Embryonic facial prominence (tissue), 1 donor: ENCODE measurements around the gene TEX44.
"Not testable (repeated sequence)": the region's sequence is repeated elsewhere in the genome, so short reads cannot be mapped to it uniquely, and the experiment has no call there.

ENCODE experiments used
- DNase-seq: peaks from one replicate; pipeline ENCODE4 v3.0.0-alpha.2; 2016; ENCODE audit errors: extremely low spot score

TEX44 gene

DNA sequence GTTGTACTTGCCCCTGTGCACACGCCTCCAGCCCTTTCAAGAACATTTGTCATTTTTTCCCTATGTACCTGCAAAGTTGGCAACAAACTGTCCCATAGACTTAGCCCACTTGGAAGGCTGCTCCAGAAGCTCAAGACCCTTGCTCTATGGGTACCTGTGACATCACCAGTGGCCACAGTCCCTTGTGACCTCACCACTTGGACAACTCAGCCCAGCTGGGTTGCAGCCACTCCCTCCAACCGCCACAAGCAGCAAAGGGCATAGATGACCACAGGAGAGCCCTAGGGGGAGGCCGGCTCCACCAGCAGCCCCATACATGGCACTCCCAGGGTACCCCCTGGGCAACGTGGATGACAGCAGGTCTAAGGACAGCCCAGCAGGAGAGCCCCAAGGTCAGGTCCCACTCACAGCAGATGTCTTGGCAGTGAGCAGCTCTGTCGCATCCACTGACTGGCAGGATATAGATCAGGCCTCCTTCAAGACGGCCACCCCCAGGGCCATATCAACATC lies at the start of gene TEX44:
TSS of gene TEX44 (plus strand) at position 229 of the 510 bp plus-strand sequence. CDS start at position 317, 88 bp downstream.
- no peak for DNase-seq

DNA sequence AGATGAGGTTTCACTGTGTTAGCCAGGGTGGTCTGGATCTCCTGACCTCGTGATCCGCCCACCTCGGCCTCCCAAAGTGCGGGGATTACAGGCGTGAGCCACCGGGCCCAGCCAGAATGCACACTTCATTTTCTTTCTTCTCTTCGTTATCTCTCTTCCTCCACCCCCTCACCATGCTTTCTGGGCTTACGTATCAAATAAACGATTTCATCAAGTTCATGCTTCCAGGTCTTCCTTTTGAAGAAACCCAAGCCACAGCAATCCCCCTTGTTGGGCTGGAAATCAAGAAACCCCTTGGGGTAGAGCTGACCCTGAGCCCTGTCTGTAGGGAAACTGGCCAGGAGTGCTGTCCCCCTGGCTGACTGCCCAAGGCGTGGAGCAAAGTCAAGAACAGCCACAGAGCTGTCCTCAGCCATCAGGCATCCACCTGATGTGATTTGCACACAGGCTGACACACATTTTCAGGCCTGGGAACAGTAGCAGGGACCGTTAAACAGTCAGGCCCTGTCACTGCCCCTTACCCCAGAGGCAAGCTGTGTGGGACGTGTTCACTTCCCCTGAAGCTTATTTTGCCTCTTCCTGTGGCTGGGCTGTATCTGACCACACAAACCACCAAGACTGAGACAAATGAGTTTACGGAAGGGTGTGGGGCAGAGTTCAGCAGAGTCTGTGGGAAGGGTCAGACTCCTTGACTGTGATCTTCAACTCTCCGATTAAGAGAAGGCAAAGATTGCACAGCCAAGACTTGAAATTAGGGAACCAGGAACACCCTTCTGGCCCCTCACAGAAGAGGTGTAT lies 47.4 kb upstream of the TEX44 start:
- DNase-seq: no peak

DNA sequence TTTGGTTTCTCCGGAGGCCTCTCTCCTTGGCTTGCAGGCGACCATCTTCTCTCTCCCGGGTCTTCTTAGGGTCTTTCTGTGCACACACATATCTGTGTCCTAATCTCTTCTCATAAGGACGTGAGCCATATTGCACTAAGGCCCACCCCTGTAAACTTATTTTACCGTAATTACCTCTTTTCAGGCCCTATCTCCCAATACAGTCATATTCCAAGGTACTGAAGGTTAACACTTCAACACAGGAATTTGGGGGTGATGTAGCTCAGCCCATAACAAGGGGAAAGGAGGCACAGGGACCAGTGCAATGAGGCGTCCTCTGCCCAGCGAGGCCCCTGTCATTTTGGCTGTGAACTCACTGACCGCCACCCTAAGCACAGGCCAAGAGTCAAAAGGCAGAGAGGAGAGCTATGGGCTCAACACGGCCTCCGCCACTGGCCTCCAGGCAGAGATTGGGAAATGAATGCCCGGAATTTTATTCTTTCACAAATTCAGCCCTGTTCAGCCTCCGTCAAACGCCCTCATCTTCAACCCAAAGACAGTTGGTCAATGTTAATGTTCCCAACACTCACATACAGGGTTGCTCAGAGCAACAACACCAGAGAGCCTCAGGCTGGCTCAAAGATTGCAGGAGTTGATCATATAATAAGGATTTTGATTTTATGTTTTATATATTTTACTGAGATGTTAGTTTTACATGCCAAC lies 46.5 kb upstream of the TEX44 start:
- no peak for DNase-seq

DNA sequence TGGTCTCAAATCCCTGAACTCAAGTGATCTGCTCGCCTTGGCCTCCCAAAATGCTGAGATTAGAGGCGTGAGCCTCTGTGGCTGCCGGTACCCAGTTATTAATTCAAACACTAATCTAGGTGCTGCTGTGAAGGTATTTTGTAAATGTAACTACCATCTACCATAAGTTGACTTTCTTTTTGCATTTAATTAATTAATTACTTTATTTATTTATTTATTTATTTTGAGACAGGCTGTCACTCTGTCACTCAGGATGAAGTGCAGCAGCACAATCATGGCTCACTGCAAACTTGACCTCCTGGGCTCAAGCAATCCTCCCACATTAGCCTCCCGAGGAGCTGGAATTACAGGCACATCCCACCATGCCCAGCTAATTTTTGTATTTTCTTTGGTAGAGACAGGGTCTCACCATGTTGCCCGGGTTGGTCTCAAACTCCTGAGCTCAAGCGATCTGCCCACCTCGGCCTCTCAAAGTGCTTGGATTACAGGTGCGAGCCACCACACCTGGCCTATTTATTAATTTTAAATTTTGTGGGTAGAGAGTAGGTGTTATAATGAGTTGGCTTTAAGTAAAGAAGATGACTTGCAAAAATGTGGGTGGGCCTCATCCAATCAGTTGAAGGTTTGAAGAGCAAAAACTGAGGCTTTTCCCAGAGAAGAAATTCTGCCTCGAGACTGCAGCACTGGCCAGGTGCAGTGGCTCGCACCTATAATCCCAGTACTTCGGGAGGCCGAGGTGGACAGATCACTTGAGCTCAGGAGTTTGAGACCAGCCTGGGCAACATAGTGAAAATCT lies 45.2 kb upstream of the TEX44 start:
- DNase-seq: no peak

DNA sequence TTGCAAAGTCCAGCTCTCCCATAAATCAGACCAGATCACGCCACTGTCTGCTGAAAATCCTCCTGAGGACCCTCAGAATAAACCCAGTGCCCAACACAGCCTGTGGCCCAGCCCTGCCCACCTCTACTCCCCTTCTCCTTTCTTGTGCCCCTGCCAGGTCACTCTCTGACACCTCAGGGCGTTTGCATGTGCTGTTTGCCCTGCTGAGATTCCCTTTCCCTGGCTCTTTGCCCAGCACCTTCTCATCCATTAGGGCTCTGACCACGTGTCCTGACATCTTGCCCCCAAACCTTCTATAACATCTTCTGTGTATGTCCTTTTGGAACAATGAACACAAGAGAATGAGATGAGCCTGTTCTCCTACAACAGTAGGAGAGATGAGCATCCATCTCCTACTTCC lies 43.9 kb upstream of the TEX44 start:
- no peak for DNase-seq

DNA sequence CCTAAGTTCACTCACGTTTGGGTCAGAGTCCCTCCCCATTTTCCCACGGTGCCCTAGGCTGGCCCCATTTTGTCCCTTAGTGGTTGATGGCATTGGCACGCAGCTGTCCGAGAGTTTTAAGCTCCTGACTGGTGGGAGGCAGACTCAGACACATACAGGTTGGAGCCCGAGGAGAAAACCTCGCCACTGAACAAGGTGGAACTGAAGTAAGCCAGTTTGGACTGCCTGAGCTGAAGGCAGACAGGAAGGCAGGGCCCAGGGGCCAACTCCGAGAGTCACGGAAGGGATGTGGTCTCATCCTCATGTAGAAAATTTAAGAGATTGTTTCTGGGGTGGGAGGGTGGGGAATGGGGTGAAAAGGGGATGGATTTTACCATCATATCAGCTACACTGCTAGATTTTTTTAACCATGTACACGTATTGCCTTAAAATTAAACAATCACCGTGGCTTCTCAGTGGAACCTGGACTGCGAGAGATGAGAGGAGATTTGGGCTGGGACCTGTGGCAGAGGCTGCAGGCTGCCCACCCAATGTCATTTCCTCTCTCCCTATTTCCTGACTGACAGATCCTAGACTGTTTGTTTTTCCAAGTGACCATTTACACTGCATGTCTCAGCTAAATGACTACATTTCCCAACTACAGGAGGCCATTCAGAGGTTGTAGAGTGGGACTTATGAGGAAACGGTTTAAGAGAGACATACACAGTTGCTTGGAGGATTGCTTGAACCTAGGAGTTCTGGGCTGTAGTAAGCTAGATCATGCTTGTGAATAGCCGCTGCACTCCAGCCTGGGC lies 43.0 kb upstream of the TEX44 start:
- DNase-seq: no peak

DNA sequence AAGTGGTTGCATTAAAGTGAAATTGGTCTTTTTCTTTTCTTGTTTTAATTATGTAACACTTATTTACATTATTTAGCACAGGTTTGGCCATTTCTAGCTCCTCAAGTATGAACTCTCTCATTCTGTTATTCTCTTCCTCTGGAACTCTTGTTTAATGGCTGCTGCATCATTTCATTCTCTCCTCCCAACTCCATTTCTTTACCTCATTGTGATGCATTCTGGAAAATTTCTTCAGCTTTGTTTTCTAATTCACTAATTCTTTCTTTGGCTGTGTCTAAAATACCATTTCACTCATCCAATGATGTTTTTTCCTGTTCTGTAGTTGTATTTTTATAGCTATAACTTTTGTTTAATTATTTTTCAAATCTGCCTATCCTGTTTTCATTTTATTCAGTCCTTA lies 39.9 kb upstream of the TEX44 start:
- no peak for DNase-seq

DNA sequence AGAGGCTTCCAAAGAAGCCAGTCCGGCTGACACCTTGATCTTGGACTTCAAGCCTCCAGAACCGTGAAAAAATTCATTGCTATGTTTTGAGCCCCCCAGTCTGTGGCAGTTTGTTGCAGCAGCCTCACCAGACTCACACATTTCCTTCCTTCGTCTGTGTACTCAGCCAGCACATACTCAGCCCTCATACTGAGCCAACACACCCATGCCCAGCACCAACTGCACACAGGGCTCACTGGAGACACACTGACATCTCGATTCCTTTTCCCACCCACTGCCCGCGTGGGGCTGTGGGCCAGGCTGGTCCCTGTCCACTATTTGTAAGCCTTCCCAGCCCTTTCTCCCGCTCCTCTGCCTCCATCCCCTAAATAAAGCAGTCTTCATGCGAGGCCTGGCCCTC lies 38.3 kb upstream of the TEX44 start:
- DNase-seq: no peak

DNA sequence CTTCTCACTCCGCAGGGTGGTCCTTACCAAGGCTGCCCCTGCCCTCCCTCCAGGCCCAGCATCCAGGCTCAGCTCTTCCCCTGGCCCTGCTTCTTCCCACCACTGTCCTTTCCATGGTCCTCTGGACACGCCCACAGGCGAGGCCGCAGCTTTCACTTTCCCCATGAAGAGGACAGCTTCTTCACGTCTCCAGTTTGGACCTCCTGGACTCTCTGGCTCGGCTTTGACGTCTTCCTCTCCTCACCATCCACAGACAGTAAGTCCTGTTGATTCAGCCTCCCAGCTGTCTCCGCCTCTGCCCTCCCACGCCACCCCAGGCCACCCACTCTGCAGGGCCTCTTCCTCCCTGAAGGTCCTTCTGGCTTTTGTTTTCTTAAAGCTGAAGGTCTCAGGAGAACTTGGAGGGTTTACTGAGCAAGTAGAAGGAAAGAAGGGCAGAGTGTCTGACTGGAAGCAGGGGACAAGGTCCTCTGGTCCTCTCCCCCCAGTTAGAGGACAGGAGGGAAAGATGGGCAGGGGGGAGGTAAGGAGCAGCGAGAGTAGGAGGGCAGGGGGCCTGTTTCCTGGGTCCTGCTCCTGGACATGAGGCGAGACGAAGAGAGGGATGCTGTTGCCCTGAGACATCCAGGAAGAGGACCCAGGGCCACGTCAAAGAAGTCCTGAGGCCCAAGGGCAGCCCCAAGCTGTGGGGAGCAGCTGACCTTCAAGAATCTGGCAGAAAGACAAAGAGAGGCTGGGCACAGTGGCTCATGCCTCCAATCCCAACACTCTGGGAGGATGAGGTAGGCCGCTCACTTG lies 37.7 kb upstream of the TEX44 start:
- DNase-seq: no peak

DNA sequence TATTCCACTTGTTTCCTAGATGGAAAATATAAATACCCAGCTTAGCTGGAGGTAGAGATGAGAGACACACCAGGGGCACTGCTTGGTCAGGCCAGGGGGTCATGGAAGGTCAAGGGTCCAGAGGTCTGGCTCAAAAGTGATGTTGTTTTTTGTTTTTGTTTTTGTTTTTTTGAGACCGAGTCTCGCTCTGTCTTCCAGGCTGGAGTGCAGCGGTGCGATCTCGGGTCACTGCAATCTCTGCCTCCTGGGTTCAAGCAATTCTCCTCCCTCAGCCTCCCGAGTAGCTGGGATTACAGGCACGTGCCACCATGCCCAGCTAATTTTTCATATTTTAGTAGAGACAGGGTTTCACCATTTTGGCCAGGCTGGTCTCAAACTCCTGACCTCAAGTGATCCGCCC lies 36.2 kb upstream of the TEX44 start:
- not testable (repeated sequence) for DNase-seq

DNA sequence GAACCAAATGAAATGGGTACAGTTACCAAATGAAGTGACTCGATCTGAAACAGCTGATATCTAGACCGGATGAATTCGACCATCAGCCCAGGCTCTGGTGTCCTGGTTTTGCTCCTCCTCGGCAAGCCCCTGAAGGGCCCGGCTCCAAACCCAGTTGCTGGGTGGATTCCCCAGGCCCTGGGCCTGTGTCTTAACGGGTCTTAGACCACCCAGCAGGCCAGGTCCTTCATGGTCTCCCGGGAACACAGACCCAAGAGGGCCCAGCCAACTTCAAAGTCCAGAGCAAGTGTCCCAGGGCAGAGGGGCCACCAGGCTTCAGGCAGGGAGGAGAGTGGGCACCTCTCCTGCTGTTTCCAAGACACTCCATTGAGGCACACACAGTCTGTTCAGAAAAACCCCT lies 35.7 kb upstream of the TEX44 start:
- DNase-seq: no peak

DNA sequence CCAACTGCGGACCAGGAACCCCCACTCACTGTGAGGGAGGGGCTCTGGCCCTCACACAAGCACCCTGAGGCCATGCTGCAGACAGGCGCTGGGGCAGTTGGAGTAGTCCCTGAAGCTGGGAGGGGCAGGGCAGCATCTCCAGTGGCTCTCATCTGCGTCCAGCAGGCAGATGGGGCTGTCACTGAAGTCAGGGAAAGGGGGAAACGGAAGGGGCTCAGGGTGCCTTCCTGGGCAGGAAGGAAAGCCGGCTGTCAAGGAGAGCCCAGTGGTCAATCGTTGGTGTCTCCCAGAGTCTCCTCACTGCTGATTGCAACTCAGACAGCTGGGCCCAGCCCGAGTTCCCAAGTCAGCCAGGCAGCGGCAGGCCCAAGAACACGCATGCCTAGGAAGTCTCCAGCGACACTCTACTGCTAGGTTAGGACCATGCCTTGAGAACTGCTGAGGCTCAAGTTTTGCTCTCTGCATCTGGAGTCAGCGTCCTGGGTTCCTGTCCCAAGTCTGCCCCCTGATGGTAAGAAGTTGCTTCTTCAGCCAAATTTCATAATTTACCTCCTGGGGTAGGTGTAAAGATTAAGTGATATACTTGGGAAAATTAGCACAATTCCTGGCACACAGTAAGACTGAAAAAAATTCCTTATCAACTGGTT lies 35.0 kb upstream of the TEX44 start:
- peak; percentile 22 for DNase-seq

DNA sequence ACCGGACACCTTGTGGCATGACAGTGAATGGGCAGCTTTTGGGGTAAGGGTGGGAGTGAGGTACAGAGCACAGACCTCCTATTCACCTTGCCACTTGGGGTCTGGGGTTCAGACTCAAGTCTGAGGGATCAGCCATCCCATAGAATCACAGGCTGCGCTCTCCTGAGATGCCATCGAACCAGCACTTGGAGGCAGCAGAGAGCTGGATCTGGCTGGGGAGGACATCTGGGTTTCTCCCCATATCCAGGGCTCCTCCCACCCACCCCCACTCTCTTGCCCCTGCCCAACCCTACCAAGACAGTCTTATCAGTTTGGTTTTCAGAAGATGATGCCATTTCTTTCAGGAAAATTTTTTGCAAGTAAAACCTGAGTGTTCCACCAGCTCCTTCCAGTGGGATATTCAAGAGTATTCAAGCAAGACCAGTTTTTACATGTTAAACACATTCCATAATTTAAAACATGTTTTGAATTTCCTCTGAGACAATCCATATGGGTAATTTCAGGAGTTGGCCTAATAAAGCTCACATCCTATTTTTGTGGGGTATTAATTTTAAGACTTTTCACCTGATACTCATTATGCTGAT lies 29.2 kb upstream of the TEX44 start:
- peak; percentile 20 for DNase-seq

DNA sequence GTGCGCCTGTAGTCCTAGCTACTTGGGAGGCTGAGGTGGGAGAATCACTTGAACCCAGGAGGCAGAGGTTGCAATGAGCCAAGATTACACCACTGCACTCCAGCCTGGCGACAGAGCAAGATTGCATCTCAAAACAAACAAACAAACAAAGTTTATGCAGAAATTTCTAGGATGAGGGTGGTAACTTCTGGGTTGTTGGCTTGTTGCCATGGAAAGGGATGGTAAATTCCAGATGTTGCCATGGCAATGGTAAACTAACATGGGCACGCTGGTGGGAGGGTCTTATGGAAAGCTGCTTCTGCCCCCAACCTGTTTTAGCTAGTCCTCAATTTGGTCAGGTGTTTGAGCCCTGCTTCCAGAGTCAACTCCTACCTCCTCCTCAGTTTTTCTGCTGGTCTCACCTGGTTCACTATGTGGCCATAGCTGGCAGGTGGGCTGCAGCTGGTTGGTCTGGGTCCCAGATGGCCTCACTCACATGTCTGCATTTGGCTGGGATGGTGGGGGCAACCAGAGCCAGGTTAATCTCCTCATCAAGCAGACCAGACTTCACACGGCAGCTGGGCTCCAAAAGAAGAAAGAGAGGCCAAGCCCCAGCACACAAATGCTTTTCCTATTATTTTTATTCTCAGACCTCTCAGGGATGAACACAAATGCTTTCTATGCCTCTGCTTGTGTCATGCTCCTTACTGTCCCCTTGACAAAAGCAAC lies 26.6 kb upstream of the TEX44 start:
- DNase-seq: no peak

DNA sequence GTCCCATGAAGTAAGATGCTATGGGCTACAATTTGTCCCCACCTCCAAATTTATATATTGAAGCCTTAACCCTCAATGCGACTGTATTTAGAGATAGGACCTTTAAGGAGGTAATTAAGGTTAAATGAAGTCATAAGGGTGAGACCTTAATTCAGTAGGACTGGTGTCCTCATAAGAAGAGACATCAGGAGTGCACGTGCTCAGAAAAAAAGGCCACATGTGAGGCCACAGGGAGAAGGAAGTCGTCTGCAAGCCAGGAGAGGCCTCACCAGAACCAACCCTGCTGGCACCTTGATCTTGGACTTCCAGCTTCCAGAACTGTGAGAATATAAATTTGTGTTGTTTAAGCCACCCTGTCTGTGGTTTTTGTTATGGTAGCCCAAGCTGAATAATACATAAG lies 25.5 kb upstream of the TEX44 start:
- DNase-seq: no peak

DNA sequence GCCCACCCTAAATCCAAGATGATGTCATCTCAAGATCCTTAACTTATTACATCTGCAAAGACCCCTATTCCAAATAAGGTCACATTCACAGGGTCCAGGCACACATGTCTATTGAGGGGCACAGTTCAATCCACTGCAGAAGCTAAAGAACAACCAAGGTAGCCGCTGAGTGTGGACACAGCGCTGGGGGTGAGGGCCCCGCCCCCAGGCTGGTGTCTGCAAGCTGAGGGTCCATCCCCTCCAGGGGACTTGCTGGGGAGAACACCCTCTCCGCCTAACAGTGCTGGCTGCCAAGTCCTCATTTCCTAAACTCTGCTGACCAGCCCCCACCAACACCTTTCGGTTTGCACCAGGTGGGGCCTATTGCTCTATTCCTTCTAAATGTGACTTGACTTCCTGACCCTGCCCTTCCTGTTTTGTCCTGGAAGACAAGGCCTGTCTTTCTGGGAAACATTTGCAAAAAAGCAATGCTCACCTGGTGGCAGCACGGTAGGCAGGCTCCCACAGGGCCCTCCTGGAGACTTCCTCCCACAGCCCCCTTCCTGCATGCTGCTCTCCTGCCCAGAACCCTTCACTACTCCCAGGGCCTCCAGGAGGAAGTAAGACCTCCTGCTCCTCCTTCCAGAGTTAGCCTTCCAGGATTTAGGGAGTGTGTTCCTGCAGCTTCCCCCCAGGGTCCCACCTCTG lies 24.4 kb upstream of the TEX44 start:
- no peak for DNase-seq

DNA sequence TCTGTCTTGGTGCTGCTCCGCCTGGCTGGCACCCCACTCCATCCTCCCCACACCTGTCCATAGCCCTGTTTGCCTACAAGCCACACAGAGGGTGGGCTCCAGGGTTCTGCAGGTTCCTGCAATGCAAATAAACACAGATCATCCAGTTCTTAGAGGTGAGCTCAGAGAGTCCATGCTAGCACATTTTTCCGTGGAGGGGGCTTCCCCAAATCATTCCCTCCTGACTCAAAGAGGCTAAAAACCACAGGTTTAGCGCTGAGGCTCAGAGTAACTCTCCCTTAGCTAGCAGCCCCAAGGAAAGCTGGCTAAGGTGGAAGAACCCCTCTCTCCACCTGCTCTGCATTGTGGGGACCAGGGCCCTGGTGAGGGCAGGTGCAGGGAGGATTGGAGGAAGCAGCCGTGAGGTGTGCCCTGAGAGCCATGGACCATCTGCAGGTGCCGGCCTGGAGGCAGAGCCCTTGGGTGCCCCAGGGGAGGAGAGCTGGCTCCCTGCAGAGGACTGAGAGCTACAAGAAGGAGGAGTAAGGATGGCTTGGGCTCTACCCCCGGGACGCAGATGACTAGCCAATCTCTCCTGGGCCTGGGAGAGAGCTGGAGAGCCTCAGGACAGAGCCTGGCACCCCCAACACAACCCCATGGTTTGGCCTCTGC lies 23.8 kb upstream of the TEX44 start:
- DNase-seq: no peak

DNA sequence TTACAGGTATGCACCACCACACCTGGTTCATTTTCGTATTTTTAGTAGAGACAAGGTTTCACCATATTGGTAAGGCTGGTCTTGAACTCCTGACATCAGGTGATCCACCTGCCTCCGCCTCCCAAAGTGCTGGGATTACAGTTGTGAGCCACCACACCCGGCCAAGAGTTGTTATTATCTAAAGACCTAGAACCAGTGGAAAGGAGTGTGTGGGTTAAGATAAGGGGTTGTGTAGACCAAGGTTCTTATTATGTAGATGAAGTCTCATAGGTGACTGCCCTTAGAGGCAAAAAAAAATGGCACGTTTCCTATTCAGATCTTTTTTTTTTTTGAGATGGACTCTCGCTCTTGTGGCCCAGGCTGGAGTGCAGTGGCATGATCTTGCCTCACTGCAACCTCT lies 21.7 kb upstream of the TEX44 start:
- not testable (repeated sequence) for DNase-seq
